Measurements from ENCODE around the gene PTGER3. TPM values are rescaled to one million over a fixed set of nuclear protein-coding genes. Genes with fewer than 3 reads are reported as not detected.

PTGER3 gene
- polyA plus RNA-seq, 4 donors, result 2.0 to 2.4 TPM; not detected in 2

DNA sequence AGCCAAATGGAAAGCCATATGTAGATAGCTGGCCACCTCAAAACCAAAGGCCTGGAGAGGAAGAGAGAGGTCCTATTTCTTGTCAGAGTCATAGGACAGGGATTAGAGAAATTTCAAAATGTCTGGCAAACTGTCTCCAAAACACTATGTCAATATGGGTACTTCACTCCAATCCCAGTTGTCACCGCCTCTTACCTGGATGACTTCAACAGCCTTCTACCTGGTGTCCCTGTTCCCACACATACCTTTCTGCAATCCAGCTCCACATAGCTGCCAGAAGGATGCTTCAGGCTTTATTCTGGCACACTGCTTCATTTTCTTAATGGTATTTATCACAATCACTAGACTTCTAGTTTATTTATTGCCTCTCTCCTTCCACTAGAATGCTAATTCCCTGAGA lies 14.5 kb downstream of the PTGER3 start:
- H3K27ac ChIP-seq (ENCODE audit: low read depth in 1 of 3, low read length in 2 of 3), result no peak overlapping the region
- no peaks in the 10 kb centered on the region for H3K4me1 ChIP-seq (ENCODE audit: control insufficient read depth in 3 of 3, insufficient read depth in 2 of 3, low read depth in 1 of 3, low read length in 2 of 3)
- DNase-seq, result no peak
- WGBS, 3 donors, result 89 to 100% (median 93%) methylated on average over 1 of the region's 1 CpG
- no peak overlapping the region for H3K4me3 ChIP-seq (ENCODE audit: low read depth in 1 of 3, low read length in 3 of 3)
- H3K9me3 ChIP-seq (ENCODE audit: control insufficient read depth in 2 of 2, insufficient read depth in 1 of 2, low read depth in 1 of 2, low read length in 1 of 2), result no peaks in the 10 kb centered on the region
- FAIRE-seq, result no peak
- no peaks in the 10 kb centered on the region for H3K36me3 ChIP-seq (ENCODE audit: control insufficient read depth in 3 of 3, insufficient read depth in 2 of 3, low read depth in 1 of 3, low read length in 3 of 3)
- H3K27me3 ChIP-seq (ENCODE audit: control insufficient read depth in 3 of 3, insufficient read depth in 3 of 3, low read length in 3 of 3), result no peaks in the 10 kb centered on the region

GRCh38 chr1:71031426-71031825 lies 16.2 kb downstream of the PTGER3 start:
- no peak for FAIRE-seq
- Histone ChIP-seq H3K9me3 (ENCODE audit: control insufficient read depth in 2 of 2, insufficient read depth in 1 of 2, low read depth in 1 of 2, low read length in 1 of 2) (no peaks in the 10 kb centered on the region), H3K4me3 (ENCODE audit: low read depth in 1 of 3, low read length in 3 of 3) (no peak overlapping the region)

GRCh38 chr1:71030026-71030425 lies 17.6 kb downstream of the PTGER3 start:
- no peak for FAIRE-seq
- WGBS, 3 donors, result 65 to 88% (median 80%) methylated on average over 1 of the region's 1 CpG

More at GRCh38 chr1:71031426-71031825, 16.2 kb downstream of the PTGER3 start:
- Histone ChIP-seq H3K27me3 (ENCODE audit: control insufficient read depth in 3 of 3, insufficient read depth in 3 of 3, low read length in 3 of 3) (peaks cover 0 to 1% (median 0%) of the 10 kb centered on the region in 3 donors), H3K36me3 (ENCODE audit: control insufficient read depth in 3 of 3, insufficient read depth in 2 of 3, low read depth in 1 of 3, low read length in 3 of 3) (no peaks in the 10 kb centered on the region), H3K27ac (ENCODE audit: low read depth in 1 of 3, low read length in 2 of 3) (no peak overlapping the region), H3K4me1 (ENCODE audit: control insufficient read depth in 3 of 3, insufficient read depth in 2 of 3, low read depth in 1 of 3, low read length in 2 of 3) (no peaks in the 10 kb centered on the region)
- DNase-seq, result no peak

DNA sequence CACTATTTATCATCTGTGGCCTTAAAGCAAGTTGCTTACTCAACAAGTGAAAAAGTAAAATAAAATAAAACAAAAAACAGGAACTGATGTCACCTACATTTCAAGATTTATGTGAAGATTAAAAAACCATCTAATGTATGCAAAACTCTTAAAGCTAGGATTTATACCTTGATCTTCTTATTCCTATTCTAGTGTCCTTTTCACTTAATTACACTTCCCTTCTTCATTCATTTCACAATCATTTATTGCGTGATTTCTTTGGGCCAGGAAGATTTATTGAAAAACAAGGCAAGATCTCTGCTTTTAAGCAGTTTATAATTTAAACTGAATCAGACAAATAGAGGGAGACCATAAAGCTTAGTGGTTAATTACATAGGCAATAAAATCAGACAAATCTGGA lies 18.6 kb downstream of the PTGER3 start:
- Histone ChIP-seq H3K4me3 (ENCODE audit: low read depth in 1 of 3, low read length in 3 of 3) (no peak overlapping the region), H3K4me1 (ENCODE audit: control insufficient read depth in 3 of 3, insufficient read depth in 2 of 3, low read depth in 1 of 3, low read length in 2 of 3) (no peaks in the 10 kb centered on the region), H3K9me3 (ENCODE audit: control insufficient read depth in 2 of 2, insufficient read depth in 1 of 2, low read depth in 1 of 2, low read length in 1 of 2) (no peaks in the 10 kb centered on the region), H3K36me3 (ENCODE audit: control insufficient read depth in 3 of 3, insufficient read depth in 2 of 3, low read depth in 1 of 3, low read length in 3 of 3) (no peaks in the 10 kb centered on the region), H3K27me3 (ENCODE audit: control insufficient read depth in 3 of 3, insufficient read depth in 3 of 3, low read length in 3 of 3) (peaks cover 0 to 1% (median 0%) of the 10 kb centered on the region in 3 donors), H3K27ac (ENCODE audit: low read depth in 1 of 3, low read length in 2 of 3) (no peak overlapping the region)
- no peak for FAIRE-seq
- WGBS, 3 donors, result 80 to 90% (median 88%) methylated on average over 1 of the region's 1 CpG
- no peak for DNase-seq

More at GRCh38 chr1:71030026-71030425, 17.6 kb downstream of the PTGER3 start:
- H3K4me1 ChIP-seq (ENCODE audit: control insufficient read depth in 3 of 3, insufficient read depth in 2 of 3, low read depth in 1 of 3, low read length in 2 of 3), result no peaks in the 10 kb centered on the region
- DNase-seq, result no peak
- no peak overlapping the region for H3K4me3 ChIP-seq (ENCODE audit: low read depth in 1 of 3, low read length in 3 of 3)
- H3K9me3 ChIP-seq (ENCODE audit: control insufficient read depth in 2 of 2, insufficient read depth in 1 of 2, low read depth in 1 of 2, low read length in 1 of 2), result no peaks in the 10 kb centered on the region
- H3K27ac ChIP-seq (ENCODE audit: low read depth in 1 of 3, low read length in 2 of 3), result no peak overlapping the region
- peaks cover 0 to 1% (median 0%) of the 10 kb centered on the region in 3 donors for H3K27me3 ChIP-seq (ENCODE audit: control insufficient read depth in 3 of 3, insufficient read depth in 3 of 3, low read length in 3 of 3)
- H3K36me3 ChIP-seq (ENCODE audit: control insufficient read depth in 3 of 3, insufficient read depth in 2 of 3, low read depth in 1 of 3, low read length in 3 of 3), result no peaks in the 10 kb centered on the region

DNA sequence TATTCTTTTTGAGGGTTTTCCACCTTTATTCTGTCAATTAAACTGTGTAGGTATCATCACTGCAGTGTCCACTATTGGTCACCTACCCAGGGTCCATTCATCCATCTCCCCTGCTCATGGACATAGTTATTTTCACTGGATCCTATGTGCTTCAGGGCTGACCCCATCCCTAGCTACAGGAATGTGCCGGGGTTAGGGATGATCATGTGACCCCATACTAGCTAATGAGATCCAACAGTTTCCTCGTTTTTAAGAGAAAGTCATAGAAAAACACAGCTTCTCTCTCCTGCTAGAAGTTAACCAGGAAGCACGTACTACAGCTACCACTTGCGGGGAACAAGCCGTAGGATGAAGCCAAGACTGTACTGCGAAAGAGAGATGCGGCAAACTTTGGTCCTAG lies 19.6 kb downstream of the PTGER3 start:
- 83 to 87% (median 87%) methylated on average over 7 of the region's 7 CpGs for WGBS, 3 donors

GRCh38 chr1:71026093-71026492 lies 21.5 kb downstream of the PTGER3 start:
- Histone ChIP-seq H3K36me3 (ENCODE audit: control insufficient read depth in 3 of 3, insufficient read depth in 2 of 3, low read depth in 1 of 3, low read length in 3 of 3) (no peaks in the 10 kb centered on the region), H3K27me3 (ENCODE audit: control insufficient read depth in 3 of 3, insufficient read depth in 3 of 3, low read length in 3 of 3) (peaks cover 0 to 1% (median 0%) of the 10 kb centered on the region in 3 donors), H3K4me3 (ENCODE audit: low read depth in 1 of 3, low read length in 3 of 3) (no peak overlapping the region), H3K4me1 (ENCODE audit: control insufficient read depth in 3 of 3, insufficient read depth in 2 of 3, low read depth in 1 of 3, low read length in 2 of 3) (no peaks in the 10 kb centered on the region), H3K27ac (ENCODE audit: low read depth in 1 of 3, low read length in 2 of 3) (no peak overlapping the region), H3K9me3 (ENCODE audit: control insufficient read depth in 2 of 2, insufficient read depth in 1 of 2, low read depth in 1 of 2, low read length in 1 of 2) (no peaks in the 10 kb centered on the region)
- WGBS, 3 donors, result 70 to 84% (median 83%) methylated on average over 4 of the region's 4 CpGs
- no peak for DNase-seq
- no peak for FAIRE-seq

More for the DNA sequence above, 19.6 kb downstream of the PTGER3 start:
- no peak overlapping the region for H3K27ac ChIP-seq (ENCODE audit: low read depth in 1 of 3, low read length in 2 of 3)
- no peak overlapping the region for H3K4me3 ChIP-seq (ENCODE audit: low read depth in 1 of 3, low read length in 3 of 3)
- no peaks in the 10 kb centered on the region for H3K36me3 ChIP-seq (ENCODE audit: control insufficient read depth in 3 of 3, insufficient read depth in 2 of 3, low read depth in 1 of 3, low read length in 3 of 3)
- no peak for DNase-seq
- peaks cover 0 to 1% (median 0%) of the 10 kb centered on the region in 3 donors for H3K27me3 ChIP-seq (ENCODE audit: control insufficient read depth in 3 of 3, insufficient read depth in 3 of 3, low read length in 3 of 3)
- H3K9me3 ChIP-seq (ENCODE audit: control insufficient read depth in 2 of 2, insufficient read depth in 1 of 2, low read depth in 1 of 2, low read length in 1 of 2), result no peaks in the 10 kb centered on the region
- no peaks in the 10 kb centered on the region for H3K4me1 ChIP-seq (ENCODE audit: control insufficient read depth in 3 of 3, insufficient read depth in 2 of 3, low read depth in 1 of 3, low read length in 2 of 3)
- no peak for FAIRE-seq

GRCh38 chr1:71023515-71023914 lies 24.1 kb downstream of the PTGER3 start:
- Histone ChIP-seq H3K4me3 (ENCODE audit: low read depth in 1 of 3, low read length in 3 of 3) (no peak overlapping the region), H3K4me1 (ENCODE audit: control insufficient read depth in 3 of 3, insufficient read depth in 2 of 3, low read depth in 1 of 3, low read length in 2 of 3) (no peaks in the 10 kb centered on the region), H3K36me3 (ENCODE audit: control insufficient read depth in 3 of 3, insufficient read depth in 2 of 3, low read depth in 1 of 3, low read length in 3 of 3) (no peaks in the 10 kb centered on the region), H3K27me3 (ENCODE audit: control insufficient read depth in 3 of 3, insufficient read depth in 3 of 3, low read length in 3 of 3) (peaks cover 0 to 1% (median 0%) of the 10 kb centered on the region in 3 donors), H3K9me3 (ENCODE audit: control insufficient read depth in 2 of 2, insufficient read depth in 1 of 2, low read depth in 1 of 2, low read length in 1 of 2) (no peaks in the 10 kb centered on the region), H3K27ac (ENCODE audit: low read depth in 1 of 3, low read length in 2 of 3) (no peak overlapping the region)
- WGBS, 3 donors, result 71 to 84% (median 75%) methylated on average over 4 of the region's 4 CpGs
- no peak for DNase-seq
- FAIRE-seq, result no peak

- FAIRE-seq (no peak), DNase-seq (no peak)
- 41 to 62% (median 57%) methylated on average over 7 of the region's 7 CpGs for WGBS, 3 donors
- H3K4me1 ChIP-seq (ENCODE audit: control insufficient read depth in 3 of 3, insufficient read depth in 2 of 3, low read depth in 1 of 3, low read length in 2 of 3), result no peaks in the 10 kb centered on the region
- H3K4me3 ChIP-seq (ENCODE audit: low read depth in 1 of 3, low read length in 3 of 3), result no peak overlapping the region
- no peaks in the 10 kb centered on the region for H3K9me3 ChIP-seq (ENCODE audit: control insufficient read depth in 2 of 2, insufficient read depth in 1 of 2, low read depth in 1 of 2, low read length in 1 of 2)
- no peak overlapping the region for H3K27ac ChIP-seq (ENCODE audit: low read depth in 1 of 3, low read length in 2 of 3)
- no peaks in the 10 kb centered on the region for H3K36me3 ChIP-seq (ENCODE audit: control insufficient read depth in 3 of 3, insufficient read depth in 2 of 3, low read depth in 1 of 3, low read length in 3 of 3)
- no peaks in the 10 kb centered on the region for H3K27me3 ChIP-seq (ENCODE audit: control insufficient read depth in 3 of 3, insufficient read depth in 3 of 3, low read length in 3 of 3)
Measured at GRCh38 chr1:71019233-71019969, 28.2 kb downstream of the PTGER3 start.

GRCh38 chr1:71018791-71019190 lies 28.8 kb downstream of the PTGER3 start:
- Histone ChIP-seq H3K9me3 (ENCODE audit: control insufficient read depth in 2 of 2, insufficient read depth in 1 of 2, low read depth in 1 of 2, low read length in 1 of 2) (no peaks in the 10 kb centered on the region), H3K4me3 (ENCODE audit: low read depth in 1 of 3, low read length in 3 of 3) (no peak overlapping the region), H3K27ac (ENCODE audit: low read depth in 1 of 3, low read length in 2 of 3) (no peak overlapping the region), H3K4me1 (ENCODE audit: control insufficient read depth in 3 of 3, insufficient read depth in 2 of 3, low read depth in 1 of 3, low read length in 2 of 3) (no peaks in the 10 kb centered on the region), H3K27me3 (ENCODE audit: control insufficient read depth in 3 of 3, insufficient read depth in 3 of 3, low read length in 3 of 3) (no peaks in the 10 kb centered on the region), H3K36me3 (ENCODE audit: control insufficient read depth in 3 of 3, insufficient read depth in 2 of 3, low read depth in 1 of 3, low read length in 3 of 3) (no peaks in the 10 kb centered on the region)
- no peak for FAIRE-seq
- DNase-seq, result no peak

Data from small intestine (tissue), 7 donors.